Right forelimb (tissue), 1 donor: ENCODE measurements around the gene KLHL7.
"Not testable (repeated sequence)": the region's sequence is repeated elsewhere in the genome, so short reads cannot be mapped to it uniquely, and the experiment has no call there.

Experiments
- DNase-seq: peaks from one replicate; pipeline ENCODE4 v3.0.0-alpha.2; 2018

KLHL7 gene

GRCh38 chr7:23184709-23185359 is 79.2 kb downstream of the KLHL7 start:
- peak; percentile 73 for DNase-seq

GRCh38 chr7:23185980-23186379 is 80.4 kb downstream of the KLHL7 start:
- DNase-seq = no peak

GRCh38 chr7:23191022-23191421 is 85.4 kb downstream of the KLHL7 start:
- DNase-seq = no peak

- DNase-seq = not testable (repeated sequence)
These were observed 88.2 kb downstream of the KLHL7 start for GRCh38 chr7:23193650-23194227.

GRCh38 chr7:23196306-23196705 is 90.7 kb downstream of the KLHL7 start:
- DNase-seq = no peak

- DNase-seq = not testable (repeated sequence)
These were observed 92.2 kb downstream of the KLHL7 start for GRCh38 chr7:23197745-23198144.

GRCh38 chr7:23200331-23200730 is 94.7 kb downstream of the KLHL7 start:
- DNase-seq = no peak

- no peak for DNase-seq
These were observed 98.7 kb downstream of the KLHL7 start for GRCh38 chr7:23204241-23204640.

GRCh38 chr7:23205577-23205908 is 100.0 kb downstream of the KLHL7 start:
- DNase-seq = no peak

GRCh38 chr7:23205909-23206767 is 100.6 kb downstream of the KLHL7 start:
- peak; percentile 83 for DNase-seq

- DNase-seq = no peak
These were observed 101.4 kb downstream of the KLHL7 start for GRCh38 chr7:23207021-23207420.

- DNase-seq = no peak
These were observed 102.3 kb downstream of the KLHL7 start for GRCh38 chr7:23207884-23208283.

- no peak for DNase-seq
These were observed 102.7 kb downstream of the KLHL7 start for GRCh38 chr7:23208316-23208715.

GRCh38 chr7:23210506-23210905 is 104.9 kb downstream of the KLHL7 start:
- no peak for DNase-seq

- no peak for DNase-seq
These were observed 106.0 kb downstream of the KLHL7 start for GRCh38 chr7:23211589-23211988.

GRCh38 chr7:23212395-23212794 is 106.8 kb downstream of the KLHL7 start:
- no peak for DNase-seq

GRCh38 chr7:23212841-23213240 is 107.3 kb downstream of the KLHL7 start:
- no peak for DNase-seq

GRCh38 chr7:23213755-23214154 is 108.2 kb downstream of the KLHL7 start:
- no peak for DNase-seq

GRCh38 chr7:23214423-23214822 is 108.8 kb downstream of the KLHL7 start:
- no peak for DNase-seq

GRCh38 chr7:23214938-23215337 is 109.4 kb downstream of the KLHL7 start:
- DNase-seq = no peak

GRCh38 chr7:23216021-23216420 is 110.4 kb downstream of the KLHL7 start:
- no peak for DNase-seq

- no peak for DNase-seq
These were observed 112.6 kb downstream of the KLHL7 start for GRCh38 chr7:23218196-23218595.

GRCh38 chr7:23220690-23221305 is 115.2 kb downstream of the KLHL7 start:
- DNase-seq = no peak
